ENCODE measurements around the gene ATL3. TPM values are rescaled to one million over a fixed set of nuclear protein-coding genes. Genes with fewer than 3 reads are reported as not detected.

The ATL3 gene
- total RNA-seq, 1 experiment from 2014 or later = 24.0 TPM

- Histone ChIP-seq H2BK120ac (ENCODE audit: low read depth, low read length, poor library complexity, severe bottlenecking) (no peak overlapping the region), H4K91ac (ENCODE audit: insufficient read length, low read depth, low read length) (no peak overlapping the region), H4K20me1 (ENCODE audit: control insufficient read depth, insufficient read depth, insufficient read length) (peaks cover 3% of the 10 kb centered on the region), H2BK5ac (ENCODE audit: insufficient read length, low read length) (no peak overlapping the region), H2BK12ac (ENCODE audit: insufficient read length, low read depth, low read length) (no peak overlapping the region), H3K23me2 (ENCODE audit: insufficient read length, low read depth, low read length, poor library complexity, severe bottlenecking) (peaks cover 5% of the 10 kb centered on the region), H3K14ac (ENCODE audit: insufficient read depth, low read length) (no peak overlapping the region), H4K8ac (replicated peaks; ENCODE audit: insufficient read length, low read depth, low read length) (no peak overlapping the region), H3T11ph (ENCODE audit: low read length) (no peak overlapping the region), H3K27ac (ENCODE audit: insufficient read length, low read depth, low read length) (no peak overlapping the region), H2AK5ac (ENCODE audit: insufficient read length, low read length) (no peak overlapping the region), H2BK20ac (ENCODE audit: low read depth, low read length, poor library complexity, severe bottlenecking) (no peak overlapping the region), H2BK15ac (ENCODE audit: low read depth, low read length) (no peak overlapping the region), H3K4me2 (ENCODE audit: insufficient read depth, insufficient read length, low read length) (no peak overlapping the region), H4K5ac (ENCODE audit: insufficient read length, low read depth, low read length) (no peak overlapping the region), H2AFZ (ENCODE audit: low read length) (no peak overlapping the region), H3K79me1 (ENCODE audit: insufficient read depth, low read depth, low read length, poor library complexity, severe bottlenecking) (peaks cover 10% of the 10 kb centered on the region), H3K18ac (ENCODE audit: insufficient read length, low read depth, low read length) (no peak overlapping the region), H3K56ac (ENCODE audit: insufficient read length, low read depth, low read length) (no peak overlapping the region), H3K23ac (ENCODE audit: insufficient read length, low read depth, low read length) (no peak overlapping the region), H3K4me1 (ENCODE audit: insufficient read depth, low read length) (no peaks in the 10 kb centered on the region; the same call in 1 of the 2 replicates), H3K27me3 (ENCODE audit: insufficient read depth, low read length) (no peaks in the 10 kb centered on the region), H3K9ac (ENCODE audit: extremely low read depth, insufficient read length, low read length) (no peak overlapping the region), H3K9me3 (ENCODE audit: control insufficient read depth, low read depth, low read length) (no peaks in the 10 kb centered on the region), H3K79me2 (ENCODE audit: insufficient read depth, low read length) (peaks cover 6% of the 10 kb centered on the region; the same call in 1 of the 2 replicates), H3K4ac (ENCODE audit: low read depth, low read length) (no peak overlapping the region)
- Mint-ChIP-seq H3K27ac (no peak overlapping the region; a peak in 1 of 7 replicates), H3K27me3 (ENCODE audit: low read depth) (0 out of 2 replicates have a peak, but pooled peaks cover under 1% of the 10 kb centered on the region), H3K36me3 (ENCODE audit: insufficient read depth in 1 of 3, low read depth in 3 of 3) (peaks cover 0 to 6% (median under 1%) of the 10 kb centered on the region in 3 experiments; a peak in 4 of 7 replicates), H3K4me3 (no peak overlapping the region), H3K4me1 (peaks cover 23 to 26% of the 10 kb centered on the region in 2 experiments), H3K9me3 (peaks cover under 1% of the 10 kb centered on the region in 2 experiments; a peak in 2 of 5 replicates)
- WGBS (ENCODE audit: extremely low coverage, insufficient read length, low lambda C conversion rate) = no CpG with 5 or more reads among the region's 4 CpGs
- no peak for TF ChIP-seq CTCF (conservative IDR thresholded peaks at IDR 0.05)
- DNase-seq = no peak
These were observed 4.3 kb downstream of the ATL3 start for GRCh38 chr11:63666874-63667273.

Data from H9 (cell line).